HG02943 (cell line): Measurements from ENCODE around the gene IFNL1.
"Not testable (repeated sequence)": the region's sequence is repeated elsewhere in the genome, so short reads cannot be mapped to it uniquely, and the experiment has no call there.

ENCODE experiments used
- ATAC-seq: cut with Tn5 transposase; IDR thresholded peaks from one replicate; pipeline ENCODE4 v1.9.1; 2021; ENCODE audit warnings: mild to moderate bottlenecking, low read depth, moderate library complexity; ENCODE audit not compliant: unreplicated experiment

IFNL1 gene

GRCh38 chr19:39307822-39308530, 11.8 kb downstream of the IFNL1 start:
- ATAC-seq, result no peak

- no peak for ATAC-seq
These were observed 12.5 kb downstream of the IFNL1 start for GRCh38 chr19:39308531-39309304.

DNA sequence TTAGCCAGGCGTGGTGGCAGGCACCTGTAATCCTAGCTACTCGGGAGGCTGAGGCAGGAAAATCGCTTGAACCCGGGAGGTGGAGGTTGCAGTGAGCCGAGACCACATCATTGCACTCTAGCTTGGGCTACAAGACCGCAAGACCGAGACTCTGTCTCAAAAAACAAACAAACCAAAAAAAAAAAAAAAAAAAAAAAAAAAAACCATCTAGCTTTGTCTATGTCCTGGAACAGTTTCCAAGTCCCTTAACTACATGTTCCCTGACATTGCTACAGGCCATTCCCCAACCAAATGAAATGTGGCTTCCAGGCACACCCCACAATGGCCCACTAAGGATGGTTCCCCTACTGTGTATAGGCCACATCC, 13.1 kb downstream of the IFNL1 start:
- ATAC-seq, result not testable (repeated sequence)

GRCh38 chr19:39310558-39311311, 14.5 kb downstream of the IFNL1 start:
- ATAC-seq, result no peak

GRCh38 chr19:39314016-39314728, 18.0 kb downstream of the IFNL1 start:
- no peak for ATAC-seq

GRCh38 chr19:39315933-39316332, 19.7 kb downstream of the IFNL1 start:
- ATAC-seq, result no peak

DNA sequence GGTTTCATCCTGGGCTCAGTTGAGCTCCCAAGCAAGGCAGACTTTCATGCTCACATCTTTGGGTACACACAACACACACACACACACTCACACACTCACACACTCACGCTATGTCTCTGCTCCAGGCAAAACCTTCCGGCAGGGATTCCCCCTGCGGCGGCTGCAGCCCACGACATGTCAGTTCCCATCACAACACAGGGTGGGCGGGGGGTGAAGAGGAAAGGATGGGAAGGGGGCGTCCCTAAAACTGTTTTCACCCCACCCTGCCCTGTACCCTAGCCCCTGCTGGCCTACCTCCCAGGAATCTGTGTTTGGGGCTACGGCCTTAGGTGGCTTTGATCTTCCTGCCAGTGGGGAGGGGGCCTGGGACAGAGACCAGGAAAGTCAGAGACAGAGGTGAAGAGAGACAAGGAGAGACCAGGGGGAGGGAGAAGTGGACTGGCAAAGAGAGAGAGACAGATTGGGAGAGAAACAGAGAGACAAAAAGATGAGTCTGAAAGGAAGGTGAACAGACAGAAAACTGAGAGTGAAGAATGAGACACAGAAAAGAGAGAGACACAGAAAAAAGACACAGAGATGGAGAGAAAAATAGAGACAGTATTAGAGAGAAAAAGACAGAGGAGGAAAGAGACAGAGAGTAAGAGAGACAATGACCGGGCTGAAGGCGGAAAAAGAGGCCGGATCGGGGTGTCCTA, 20.6 kb downstream of the IFNL1 start:
- ATAC-seq, result no peak

DNA sequence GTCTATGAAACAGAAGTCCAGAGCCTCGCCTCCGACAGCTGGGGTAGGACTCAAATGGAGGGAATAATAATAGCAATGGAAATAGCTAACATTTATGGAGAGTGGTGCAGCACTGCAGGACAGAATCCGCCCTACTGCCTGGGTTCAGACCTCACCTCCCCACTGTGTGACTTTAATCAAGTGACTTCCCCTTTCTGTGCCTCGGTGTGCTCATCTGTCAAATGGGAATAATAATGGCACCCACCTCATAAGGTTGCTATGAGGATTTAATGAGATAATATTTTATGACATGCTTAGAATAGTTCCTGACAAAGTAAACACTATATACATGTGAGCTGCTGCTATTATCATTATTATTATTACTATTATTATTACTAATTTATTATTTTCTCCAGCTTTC, 21.3 kb downstream of the IFNL1 start:
- ATAC-seq, result no peak

DNA sequence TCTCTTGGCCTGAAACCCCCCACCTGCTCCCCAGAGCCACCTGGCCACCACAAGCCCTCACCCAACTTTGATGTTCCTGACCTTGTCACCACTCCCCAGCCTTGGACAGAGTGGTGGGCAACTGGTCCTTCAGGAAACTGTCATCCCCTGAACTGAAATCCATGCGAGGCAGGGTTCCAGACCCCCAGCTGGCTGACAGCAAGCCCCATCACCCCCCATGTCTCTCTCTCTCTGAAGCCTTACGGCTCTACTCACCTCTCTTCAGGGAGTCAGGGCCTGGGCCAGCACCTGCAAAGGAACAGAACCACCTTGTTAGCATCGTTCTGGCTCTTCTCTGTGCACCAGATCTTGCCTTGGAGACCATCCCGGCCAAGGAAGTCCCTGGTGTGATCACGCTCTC, 21.9 kb downstream of the IFNL1 start:
- no peak for ATAC-seq

GRCh38 chr19:39318690-39319089, 22.5 kb downstream of the IFNL1 start:
- no peak for ATAC-seq

- ATAC-seq, result no peak
These were observed 23.1 kb downstream of the IFNL1 start for GRCh38 chr19:39319098-39319891.

GRCh38 chr19:39319892-39320248, 23.7 kb downstream of the IFNL1 start:
- no peak for ATAC-seq

- ATAC-seq, result no peak
These were observed 25.1 kb downstream of the IFNL1 start for GRCh38 chr19:39321117-39321831.

GRCh38 chr19:39321832-39322176, 25.6 kb downstream of the IFNL1 start:
- ATAC-seq, result no peak

GRCh38 chr19:39324242-39324842, 28.1 kb downstream of the IFNL1 start:
- ATAC-seq, result no peak

DNA sequence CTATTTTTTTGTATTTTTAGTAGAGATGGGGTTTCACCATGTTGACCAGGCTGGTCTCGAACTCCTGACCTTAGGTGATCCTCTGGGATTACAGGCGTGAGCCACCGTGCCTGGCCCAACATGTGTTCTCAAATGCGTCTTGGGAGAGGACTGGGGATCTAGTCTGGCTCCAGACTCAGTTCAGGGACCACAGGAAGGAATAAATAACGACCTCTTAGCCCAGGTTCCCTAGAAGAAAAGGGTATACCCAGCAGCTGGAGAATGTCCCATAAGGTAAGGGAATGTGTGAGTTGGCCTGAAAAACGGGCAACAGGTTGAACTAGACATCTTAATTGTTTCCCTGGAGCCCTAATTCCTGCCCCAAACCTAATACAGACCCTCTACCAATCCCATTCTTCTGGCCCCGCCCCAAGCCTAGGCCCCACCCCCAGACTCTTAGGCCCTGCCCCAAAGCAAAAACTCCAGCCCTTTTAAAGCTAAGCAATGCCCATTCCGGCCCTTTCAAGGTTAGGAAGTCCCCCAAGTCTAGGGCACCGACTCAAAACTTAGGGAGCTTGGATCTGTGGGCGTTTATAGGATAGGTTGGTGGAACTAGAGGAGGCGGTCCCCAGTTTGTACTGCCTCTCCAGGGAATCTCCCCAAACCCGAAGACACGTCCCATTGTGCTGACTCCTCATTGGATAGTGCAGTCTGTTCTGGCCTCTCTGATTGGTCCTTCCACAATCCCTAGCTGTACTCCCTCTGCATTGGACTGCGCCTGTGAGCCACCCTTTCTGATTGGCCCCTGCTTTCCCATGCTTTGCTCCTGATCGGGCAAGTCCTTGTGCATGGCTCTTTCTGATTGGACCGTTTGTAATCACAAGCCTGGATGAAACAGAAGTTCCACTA, 29.8 kb downstream of the IFNL1 start:
- no peak for ATAC-seq

DNA sequence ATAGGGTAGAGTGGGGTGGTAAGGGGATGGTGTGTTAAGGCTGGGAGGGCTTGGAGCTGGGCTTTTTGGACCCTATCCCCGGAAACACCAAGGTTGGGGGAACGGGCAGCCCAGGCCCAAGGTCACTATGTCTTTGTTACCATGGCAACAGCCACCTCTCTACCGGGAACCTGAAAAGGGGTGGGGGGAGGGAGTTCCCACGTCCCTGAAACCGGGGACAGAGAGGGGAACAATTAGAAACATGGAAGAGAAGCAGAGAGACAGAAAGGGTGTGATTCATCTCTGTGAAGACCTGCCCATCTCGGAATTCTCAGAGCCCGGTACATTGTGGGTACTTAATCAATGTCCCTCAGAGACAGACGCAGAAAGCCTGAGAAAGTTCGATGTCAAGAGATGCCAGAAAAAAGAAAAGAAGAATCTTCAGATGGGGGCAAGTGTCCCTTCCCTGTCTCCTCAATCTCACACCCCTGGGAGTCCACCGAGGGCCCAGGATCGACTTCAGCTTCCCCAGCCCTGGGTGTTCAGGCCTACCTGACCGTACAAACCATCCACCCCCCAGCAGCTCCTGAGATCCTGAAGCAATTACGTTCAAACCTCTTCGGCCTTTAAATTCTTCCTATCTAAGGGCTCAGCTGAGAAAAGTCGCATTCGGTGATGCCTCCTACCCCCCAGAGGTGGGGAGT, 31.3 kb downstream of the IFNL1 start:
- no peak for ATAC-seq
